ENCODE data around the gene SLC2A4RG. TPM values are rescaled to one million over a fixed set of nuclear protein-coding genes. Genes with fewer than 3 reads are reported as not detected.
"Not testable (repeated sequence)": the region's sequence is repeated elsewhere in the genome, so short reads cannot be mapped to it uniquely, and the experiment has no call there.

Gene SLC2A4RG
- total RNA-seq, 2 donors from 2014 or later = 41.2 to 48.0 TPM

DNA sequence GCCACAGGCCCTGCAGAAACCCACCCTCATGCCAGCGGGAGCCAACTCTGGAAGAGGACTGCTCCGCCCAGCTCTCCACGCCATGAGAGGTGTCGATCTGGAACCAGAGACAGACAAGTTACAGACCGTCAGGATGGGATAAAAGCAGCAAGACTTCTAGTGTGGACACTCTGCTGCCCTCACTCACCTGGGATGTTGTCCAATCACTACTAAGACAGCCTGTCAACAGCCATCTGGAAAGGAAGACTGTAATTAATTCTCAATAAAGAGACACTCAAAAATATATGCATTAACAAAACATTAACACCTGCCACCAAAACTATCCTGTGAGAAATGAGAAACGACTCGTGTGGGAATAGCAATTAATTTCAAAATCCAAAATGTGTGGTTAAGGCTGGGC lies 28.3 kb downstream of the SLC2A4RG start:
- ATAC-seq (no peak), DNase-seq (no peak)
- intact Hi-C loops (cut with DNase I, micrococcal nuclease) = no loop called here

GRCh38 chr20:63768591-63769515 lies 29.3 kb downstream of the SLC2A4RG start:
- ATAC-seq = no peak
- intact Hi-C loops (cut with DNase I, micrococcal nuclease) = no loop called here
- no peak for DNase-seq

- DNase-seq = no peak
- no peak for ATAC-seq
- intact Hi-C loops (cut with DNase I, micrococcal nuclease) = no loop called here
Measured at GRCh38 chr20:63769891-63770474, 30.4 kb downstream of the SLC2A4RG start.

- no peak for DNase-seq
- no peak for ATAC-seq
- intact Hi-C loops (cut with DNase I, micrococcal nuclease) = no loop called here
Measured at GRCh38 chr20:63771046-63771707, 31.6 kb downstream of the SLC2A4RG start.

- DNase-seq = no peak
- ATAC-seq = peak; percentile 63
- intact Hi-C loops (cut with DNase I, micrococcal nuclease) = no loop called here
Measured at GRCh38 chr20:63772781-63773518, 33.4 kb downstream of the SLC2A4RG start.

DNA sequence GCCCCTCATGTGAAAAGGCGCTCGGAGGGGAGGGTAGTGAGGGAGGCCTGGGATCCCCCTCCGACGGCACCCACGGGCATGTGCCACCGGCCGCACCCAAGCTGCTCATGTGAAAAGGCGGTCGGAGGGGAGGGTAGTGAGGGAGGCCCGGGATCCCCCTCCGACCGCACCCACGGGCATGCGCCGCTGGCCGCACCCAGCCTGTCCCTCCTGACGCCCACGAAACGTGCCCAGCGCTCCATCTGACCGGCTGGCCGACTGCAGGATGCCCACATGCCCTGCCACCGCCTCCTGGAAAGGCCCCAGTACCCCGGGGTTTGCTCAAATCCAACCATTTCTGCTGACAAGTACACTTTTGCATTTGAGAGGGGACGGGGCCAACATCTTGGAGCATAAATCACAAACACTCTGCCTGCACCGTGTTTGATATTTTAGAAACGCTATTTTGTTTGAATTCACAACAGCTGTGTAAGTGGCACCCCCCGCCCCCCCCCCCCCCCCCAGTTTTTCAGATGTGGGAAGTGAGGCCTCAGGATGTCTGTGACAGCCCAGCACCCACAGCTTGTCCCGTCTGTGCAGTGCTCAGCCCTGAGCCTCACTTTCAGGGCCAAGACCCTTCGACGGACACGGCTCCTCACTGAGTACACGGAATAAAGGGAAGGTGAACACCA lies 34.1 kb downstream of the SLC2A4RG start:
- DNase-seq = no peak
- ATAC-seq = no peak
- intact Hi-C loops (cut with DNase I, micrococcal nuclease) = no loop called here

DNA sequence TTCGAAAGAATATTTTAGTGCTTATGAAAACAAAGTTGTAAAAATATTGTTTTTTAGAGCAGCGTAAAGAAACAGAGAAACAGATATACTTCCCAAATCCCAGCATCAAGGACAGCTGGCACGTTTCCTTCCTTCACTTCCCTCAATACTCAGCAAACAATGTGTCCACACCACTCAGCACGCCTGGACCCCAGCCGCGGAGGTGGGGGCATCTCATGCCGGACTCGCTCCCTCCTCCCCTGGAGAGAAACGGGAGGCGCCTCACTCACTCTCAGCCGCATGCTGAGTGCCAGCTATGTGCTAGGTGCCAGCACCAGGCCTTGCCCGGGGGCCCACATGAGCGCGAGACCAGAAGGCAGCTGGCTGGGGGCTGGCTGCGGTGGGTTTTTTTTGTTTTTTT lies 34.7 kb downstream of the SLC2A4RG start:
- DNase-seq = no peak
- intact Hi-C loops (cut with DNase I, micrococcal nuclease) = no loop called here
- ATAC-seq = no peak

- DNase-seq (peak in 1 of 2 donors; percentile 31), ATAC-seq (no peak)
- intact Hi-C loops (cut with DNase I, micrococcal nuclease) = no loop called here
Measured at GRCh38 chr20:63775096-63775978, 35.8 kb downstream of the SLC2A4RG start.

DNA sequence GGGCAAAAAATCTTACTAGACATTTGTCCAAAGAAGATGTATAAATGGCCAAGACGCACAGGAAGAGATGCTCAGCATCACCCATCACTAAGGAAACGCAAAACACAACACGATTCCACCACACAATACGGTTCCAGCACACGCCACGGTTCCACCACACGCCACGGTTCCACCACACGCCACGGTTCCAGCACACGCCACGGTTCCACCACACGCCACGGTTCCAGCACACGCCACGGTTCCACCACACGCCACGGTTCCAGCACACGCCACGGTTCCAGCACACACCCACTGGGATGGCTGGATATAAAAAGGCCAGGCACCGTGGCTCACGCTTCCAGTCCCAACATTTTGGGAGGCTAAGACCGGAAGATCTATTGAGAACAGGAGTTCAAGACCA lies 37.3 kb downstream of the SLC2A4RG start:
- DNase-seq; intact Hi-C loops (cut with DNase I, micrococcal nuclease); ATAC-seq: not testable (repeated sequence)

- DNase-seq = no peak
- no peak for ATAC-seq
- intact Hi-C loops (cut with DNase I, micrococcal nuclease) = no loop called here
Measured at GRCh38 chr20:63777614-63778013, 38.0 kb downstream of the SLC2A4RG start.

GRCh38 chr20:63778034-63778752 lies 38.6 kb downstream of the SLC2A4RG start:
- ATAC-seq (no peak), DNase-seq (no peak)
- intact Hi-C loops (cut with DNase I, micrococcal nuclease) = no loop called here

DNA sequence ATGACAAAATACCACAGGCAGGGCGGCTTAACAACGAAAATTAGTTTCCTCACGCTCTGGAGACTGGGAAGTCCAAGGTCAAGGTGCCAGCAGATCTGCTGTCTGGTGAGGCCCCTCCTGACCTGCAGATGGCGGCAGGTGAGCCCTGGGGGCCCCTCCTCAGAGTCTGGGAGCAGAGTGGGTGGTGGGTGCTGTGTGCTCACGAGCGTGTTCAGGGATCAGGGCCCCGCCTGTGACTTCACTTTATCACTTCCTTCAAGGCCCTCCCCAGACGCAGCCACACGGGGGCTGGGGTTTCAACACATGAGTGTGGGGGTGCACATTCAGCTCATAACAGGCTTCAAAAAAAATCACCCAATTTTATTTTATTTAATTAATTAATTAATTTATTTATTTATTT lies 39.3 kb downstream of the SLC2A4RG start:
- DNase-seq = no peak
- intact Hi-C loops (cut with DNase I, micrococcal nuclease) = no loop called here
- no peak for ATAC-seq

- intact Hi-C loops (cut with DNase I, micrococcal nuclease) = no loop called here
- no peak for ATAC-seq
- DNase-seq = no peak
Measured at GRCh38 chr20:63781181-63781580, 41.6 kb downstream of the SLC2A4RG start.

DNA sequence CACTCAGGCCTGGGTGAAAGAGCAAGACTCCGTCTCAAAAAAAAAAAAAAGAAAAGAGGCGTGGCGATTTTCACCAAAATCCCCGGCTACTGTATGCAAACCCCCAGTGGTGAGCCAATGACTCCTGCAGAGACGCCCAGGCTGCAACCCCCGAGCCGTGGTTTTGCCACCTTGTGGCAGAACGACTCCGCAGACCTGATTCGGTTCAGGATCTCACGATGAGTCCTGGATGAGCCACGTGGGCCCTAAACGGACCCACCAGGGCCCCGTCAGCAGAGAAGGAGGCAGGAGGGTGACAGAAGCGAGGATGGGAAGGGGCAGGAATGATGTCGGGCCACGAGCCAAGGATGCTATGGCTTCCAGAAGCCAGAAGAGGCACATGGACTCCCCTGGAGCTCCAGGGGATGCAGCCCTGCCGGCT lies 42.5 kb downstream of the SLC2A4RG start:
- intact Hi-C loops (cut with DNase I, micrococcal nuclease) = no loop called here
- DNase-seq (peak; percentile 34 to 48), ATAC-seq (peak; percentile 59)

DNA sequence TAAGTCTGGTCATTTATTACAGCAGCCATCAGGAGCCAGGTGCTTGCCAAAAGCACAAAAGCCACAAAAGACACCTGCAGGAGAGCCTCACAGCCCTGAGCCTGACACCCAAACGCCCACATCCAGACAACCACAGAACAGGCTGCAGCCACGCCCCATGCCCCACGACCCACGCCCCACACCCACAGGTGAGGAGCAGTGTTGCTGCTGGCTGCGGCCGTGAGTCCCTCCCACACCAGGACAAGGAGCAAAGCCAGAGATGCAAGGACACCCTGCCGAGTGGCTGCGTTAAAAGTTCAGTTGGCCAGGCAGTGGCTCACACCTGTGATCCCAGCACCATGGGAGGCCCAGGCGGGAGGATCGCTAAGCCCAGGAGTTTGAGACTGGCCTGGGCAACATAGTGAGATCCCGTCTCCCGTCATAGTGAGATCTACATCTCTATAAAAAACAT lies 43.0 kb downstream of the SLC2A4RG start:
- DNase-seq (no peak), ATAC-seq (no peak)
- intact Hi-C loops (cut with DNase I, micrococcal nuclease) = no loop called here

DNA sequence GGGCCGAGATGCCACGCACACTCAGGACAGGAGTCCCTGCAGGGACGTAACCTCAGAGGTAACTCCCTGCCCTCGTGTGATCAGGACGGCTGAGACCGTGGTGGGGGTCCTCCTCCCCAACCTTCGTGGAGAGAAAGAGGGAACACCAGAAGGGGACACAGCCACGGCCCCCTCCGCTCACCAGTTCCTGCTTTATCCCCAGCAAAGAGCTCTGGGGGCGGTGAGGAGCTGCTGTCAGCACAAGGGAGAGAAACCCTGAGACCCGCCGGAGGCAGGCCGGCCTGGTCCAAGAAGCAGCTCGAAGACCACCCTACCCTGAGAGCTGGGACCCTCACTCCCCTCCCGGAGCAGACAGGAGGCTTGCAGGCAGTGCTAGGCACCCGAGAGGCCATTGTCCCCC lies 44.4 kb downstream of the SLC2A4RG start:
- ATAC-seq (no peak), DNase-seq (no peak)
- intact Hi-C loops (cut with DNase I, micrococcal nuclease) = no loop called here

- intact Hi-C loops (cut with DNase I, micrococcal nuclease) = no loop called here
- no peak for ATAC-seq
- DNase-seq = no peak
Measured at GRCh38 chr20:63785691-63786131, 46.1 kb downstream of the SLC2A4RG start.

All from left colon (tissue), 2 donors.